ENCODE results near the gene CHD9. TPM values are rescaled to one million over a fixed set of nuclear protein-coding genes. Genes with fewer than 3 reads are reported as not detected.
"Not testable (repeated sequence)": the region's sequence is repeated elsewhere in the genome, so short reads cannot be mapped to it uniquely, and the experiment has no call there.

Gene CHD9
- total RNA-seq, 1 donor from 2014 or later: 233 TPM

DNA sequence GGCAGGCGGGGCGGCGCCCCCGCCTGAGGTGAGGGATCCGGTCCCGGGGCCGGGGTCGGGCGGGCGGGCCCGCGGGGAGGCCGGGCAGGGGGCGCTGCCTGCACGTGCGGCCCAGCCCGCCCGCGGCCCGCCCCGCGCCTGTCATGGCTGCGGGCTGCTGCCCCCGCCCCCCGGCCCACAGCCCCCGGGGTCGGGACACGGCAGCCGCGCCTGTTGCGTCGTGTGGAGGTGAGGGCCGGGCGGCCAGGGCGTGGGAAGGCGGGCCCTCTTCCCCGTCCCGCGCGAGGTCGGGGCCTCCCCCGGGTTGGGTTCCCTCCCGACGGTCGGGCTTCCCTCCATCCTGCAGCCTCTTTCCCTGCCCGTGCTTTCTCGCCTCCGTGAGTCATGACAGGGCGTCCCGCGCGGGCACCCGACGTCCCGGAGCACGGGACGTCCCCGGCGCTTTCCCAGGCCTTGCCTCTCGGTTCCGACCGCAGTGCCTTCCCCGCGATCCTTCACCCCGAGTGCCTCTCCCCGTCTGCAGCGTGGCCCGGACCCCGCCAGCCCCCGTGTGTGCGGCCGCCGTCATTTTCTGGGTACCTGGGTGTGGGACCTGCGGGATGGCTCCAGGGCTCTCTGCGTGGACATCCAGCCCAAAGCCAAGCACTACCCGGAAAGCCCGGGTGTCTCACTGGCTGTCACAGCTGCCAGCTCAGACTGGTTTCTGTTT is 76.7 kb downstream of the CHD9 start:
- peak; percentile 22 for DNase-seq

DNA sequence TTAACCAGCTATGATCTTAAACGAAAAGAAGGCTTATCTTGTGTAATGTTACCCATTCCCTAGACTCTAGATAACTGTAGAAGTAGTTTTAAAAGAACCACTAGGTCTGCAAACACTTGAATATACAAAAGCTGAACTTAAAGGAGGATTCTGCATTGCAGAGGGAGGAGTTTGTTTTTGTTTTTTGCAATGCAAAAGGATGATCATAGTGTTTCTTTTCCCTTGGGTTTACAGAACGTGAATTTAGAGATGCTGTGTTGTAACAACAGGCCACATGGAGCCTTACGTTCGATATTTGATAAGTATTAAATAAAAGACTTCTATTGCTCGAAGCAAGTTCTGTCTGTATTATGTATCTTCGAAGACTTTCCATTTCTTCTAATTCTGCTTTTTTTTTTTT is 77.6 kb downstream of the CHD9 start:
- no peak for DNase-seq

- DNase-seq: no peak
These were observed 80.5 kb downstream of the CHD9 start for GRCh38 chr16:53135329-53135728.

GRCh38 chr16:53142823-53143568 is 88.2 kb downstream of the CHD9 start:
- DNase-seq: no peak

DNA sequence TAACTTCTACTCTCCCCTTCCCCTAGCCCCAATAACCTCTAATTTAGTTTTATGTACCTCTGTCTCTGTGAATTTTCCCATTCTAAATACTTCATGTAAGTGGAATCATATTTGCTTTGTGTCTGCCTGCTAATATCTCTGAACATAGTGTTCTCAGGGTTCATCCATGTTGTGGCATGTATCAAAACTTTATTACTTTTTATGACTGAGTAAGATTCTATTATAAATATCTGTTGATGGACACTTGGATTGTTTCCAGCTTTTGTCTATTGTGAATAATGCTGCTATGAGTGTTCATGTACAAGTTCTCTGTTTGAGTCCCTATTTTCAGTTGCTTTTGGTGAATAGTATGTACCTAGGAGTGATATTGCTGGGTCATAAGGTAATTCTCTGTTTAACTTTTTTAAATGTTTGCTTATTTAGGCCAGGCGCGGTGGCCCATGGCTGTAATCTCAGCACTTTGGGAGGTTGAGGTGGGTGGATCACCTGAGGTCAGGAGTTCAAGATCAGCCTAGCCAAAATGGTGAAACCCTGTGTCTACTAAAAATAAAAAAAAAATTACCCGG is 92.8 kb downstream of the CHD9 start:
- no peak for DNase-seq

DNA sequence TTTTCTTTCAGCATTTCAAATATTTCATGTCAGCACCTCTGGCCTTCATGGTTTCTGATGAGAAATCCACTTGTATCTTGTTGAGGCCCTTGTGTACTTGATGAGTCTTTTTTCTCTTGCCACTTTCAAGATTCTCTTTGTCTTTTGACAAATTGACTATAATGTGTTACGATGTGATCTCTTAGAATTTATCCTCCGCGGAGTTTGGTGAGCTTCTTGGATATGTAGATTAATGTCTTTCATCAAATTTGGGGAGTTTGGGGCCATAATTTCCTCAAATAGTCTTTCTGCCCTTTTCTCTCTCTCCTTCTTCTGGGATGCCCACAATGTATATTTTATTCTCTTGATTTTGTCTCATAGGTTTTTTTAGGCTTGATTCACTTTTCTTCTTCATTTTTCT is 96.0 kb downstream of the CHD9 start:
- DNase-seq: no peak

DNA sequence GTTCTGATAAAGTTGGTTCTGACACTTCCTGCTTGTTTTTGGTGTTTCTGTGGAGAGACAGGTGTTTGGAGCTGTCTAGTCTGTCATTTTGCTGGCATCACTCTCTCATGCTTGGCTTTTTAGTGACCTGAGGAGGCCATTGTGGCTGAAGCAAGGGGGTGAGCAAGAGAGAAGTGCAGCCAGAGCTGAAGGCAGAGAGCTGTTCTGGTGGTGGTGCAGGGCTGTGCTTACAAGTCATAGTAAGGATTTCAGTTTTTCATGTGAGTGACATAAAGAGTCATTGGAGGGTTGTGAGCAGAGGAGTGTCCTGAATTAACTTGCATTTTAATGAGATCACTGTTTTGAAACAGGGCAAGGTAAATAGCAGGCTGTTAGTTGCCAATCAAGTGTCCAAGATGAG is 97.5 kb downstream of the CHD9 start:
- no peak for DNase-seq

GRCh38 chr16:53153130-53153529 is 98.3 kb downstream of the CHD9 start:
- DNase-seq: no peak

DNA sequence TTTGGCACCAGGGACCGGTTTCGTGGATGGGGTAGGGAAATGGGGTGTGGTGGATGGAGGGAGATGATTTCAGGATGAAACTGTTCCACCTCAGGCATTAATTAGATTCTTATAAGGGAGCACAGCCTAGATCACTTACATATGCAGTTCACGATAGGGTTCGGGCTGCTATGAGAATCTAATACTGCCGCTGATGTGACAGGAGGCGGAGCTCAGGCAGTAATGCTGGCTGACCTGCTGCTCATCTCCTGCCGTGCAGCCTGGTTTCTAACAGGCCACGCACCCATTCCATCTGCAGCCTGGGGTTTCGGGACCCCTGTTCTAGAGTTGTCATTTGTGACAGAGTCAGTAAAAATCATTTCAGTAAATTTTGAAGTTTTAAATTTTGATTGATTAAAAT is 99.7 kb downstream of the CHD9 start:
- no peak for DNase-seq

GRCh38 chr16:53156516-53156915 is 101.7 kb downstream of the CHD9 start:
- DNase-seq: no peak

DNA sequence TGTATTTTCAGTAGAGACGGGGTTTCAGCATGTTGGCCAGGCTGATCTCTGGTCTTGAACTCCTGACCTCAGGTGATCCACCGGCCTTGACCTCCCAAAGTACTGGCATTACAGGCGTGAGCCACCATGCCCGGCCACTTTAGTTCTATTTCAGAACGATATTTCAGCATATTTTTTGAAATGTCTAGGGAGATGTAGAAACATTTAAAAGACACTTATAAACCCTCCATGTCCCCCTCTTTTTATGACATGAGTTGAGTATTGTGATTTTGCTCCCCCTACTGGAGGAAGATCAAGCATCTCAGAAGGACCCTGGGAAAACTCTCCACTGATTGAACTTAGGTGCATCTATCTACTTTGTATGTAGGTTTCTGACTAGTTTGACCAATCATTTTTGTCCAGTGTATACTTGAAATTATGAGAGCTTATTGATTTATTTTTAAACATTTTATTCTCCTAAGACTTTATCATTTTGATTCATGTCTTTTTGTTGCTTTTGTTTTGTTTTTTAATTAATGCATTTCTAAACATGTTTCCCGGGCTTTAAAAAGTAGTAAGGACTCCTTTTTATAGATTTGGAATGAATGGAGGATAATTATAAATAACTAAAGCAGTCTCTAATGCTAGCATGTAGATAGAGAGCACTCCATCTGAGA is 105.1 kb downstream of the CHD9 start:
- no peak for DNase-seq

- DNase-seq: no peak
These were observed 111.3 kb downstream of the CHD9 start for GRCh38 chr16:53166099-53166498.

DNA sequence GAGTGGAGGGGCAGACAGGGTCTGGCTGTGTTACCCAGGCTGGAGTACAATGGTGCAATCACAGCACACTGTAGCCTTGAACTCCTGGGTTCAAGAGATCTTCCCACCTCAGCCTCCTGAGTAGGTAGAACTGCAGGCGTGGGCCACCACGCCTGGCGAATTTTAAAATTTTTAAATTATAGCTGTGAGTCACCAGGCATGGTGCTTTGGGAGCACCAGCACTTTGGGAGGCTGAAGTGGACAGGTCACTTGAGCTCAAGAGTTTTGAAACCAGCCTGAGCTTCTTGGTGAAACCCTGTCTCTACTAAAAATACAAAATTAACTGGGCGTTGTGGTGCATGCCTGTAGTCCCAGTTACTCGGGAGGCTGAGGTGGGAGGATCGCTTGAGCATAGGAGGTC is 114.0 kb downstream of the CHD9 start:
- no peak for DNase-seq

GRCh38 chr16:53172517-53172916 is 117.7 kb downstream of the CHD9 start:
- no peak for DNase-seq

DNA sequence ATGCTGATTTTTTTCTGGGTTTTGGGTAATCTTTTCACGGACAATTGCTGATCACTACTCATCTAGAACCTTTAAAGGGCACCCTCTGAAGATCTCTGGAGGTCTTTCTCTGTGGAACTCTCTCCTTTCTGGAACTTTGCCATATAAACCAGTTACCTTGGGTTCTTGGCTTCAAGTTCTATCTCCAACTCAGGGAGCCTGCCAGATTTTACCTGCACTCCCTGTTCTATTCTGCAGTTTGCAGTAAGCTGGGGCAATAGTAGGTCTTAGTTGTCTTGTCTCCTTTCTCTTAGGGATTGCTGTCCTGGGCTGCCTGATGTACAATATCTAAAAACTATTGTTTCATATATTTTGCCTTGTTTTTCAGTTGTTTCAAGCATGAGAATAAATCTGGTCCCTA is 120.3 kb downstream of the CHD9 start:
- no peak for DNase-seq

DNA sequence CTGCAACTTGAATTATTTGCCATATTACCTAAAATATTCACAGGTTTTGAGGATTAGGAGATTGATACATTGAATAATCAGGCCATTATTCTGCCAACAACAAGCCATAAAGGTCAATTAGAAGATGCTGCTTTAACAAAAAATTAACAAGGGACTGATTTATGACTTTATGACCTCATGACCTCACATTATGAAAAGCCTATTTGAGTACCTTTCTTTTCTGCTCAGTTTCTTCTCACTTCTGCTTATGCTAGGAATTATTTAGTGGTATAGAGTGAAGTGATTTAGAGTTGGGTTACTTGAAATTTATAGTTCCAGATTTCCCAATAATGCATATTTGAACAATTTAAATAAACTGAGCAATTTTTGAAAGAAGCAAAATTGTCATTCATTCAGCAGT is 121.6 kb downstream of the CHD9 start:
- DNase-seq: no peak

GRCh38 chr16:53183442-53183841 is 128.7 kb downstream of the CHD9 start:
- no peak for DNase-seq

DNA sequence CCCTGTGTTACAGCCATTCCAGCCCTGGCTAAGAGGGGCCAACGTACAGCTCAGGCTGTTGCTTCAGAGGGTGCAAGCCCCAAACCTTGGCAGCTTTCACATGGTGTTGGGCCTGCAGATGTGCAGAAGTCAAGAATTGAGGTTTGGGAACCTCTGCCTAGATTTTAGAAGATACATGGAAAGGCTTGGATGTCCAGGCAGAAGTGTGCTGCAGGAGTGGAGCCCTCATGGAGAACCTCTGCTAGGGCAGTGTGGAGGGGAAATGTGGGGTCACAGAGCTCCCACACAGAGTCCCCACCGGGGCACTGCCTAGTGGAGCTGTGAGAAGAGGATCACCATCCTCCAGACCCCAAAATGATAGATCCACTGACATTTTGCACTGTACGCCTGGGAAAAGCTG is 130.9 kb downstream of the CHD9 start:
- DNase-seq: not testable (repeated sequence)

DNA sequence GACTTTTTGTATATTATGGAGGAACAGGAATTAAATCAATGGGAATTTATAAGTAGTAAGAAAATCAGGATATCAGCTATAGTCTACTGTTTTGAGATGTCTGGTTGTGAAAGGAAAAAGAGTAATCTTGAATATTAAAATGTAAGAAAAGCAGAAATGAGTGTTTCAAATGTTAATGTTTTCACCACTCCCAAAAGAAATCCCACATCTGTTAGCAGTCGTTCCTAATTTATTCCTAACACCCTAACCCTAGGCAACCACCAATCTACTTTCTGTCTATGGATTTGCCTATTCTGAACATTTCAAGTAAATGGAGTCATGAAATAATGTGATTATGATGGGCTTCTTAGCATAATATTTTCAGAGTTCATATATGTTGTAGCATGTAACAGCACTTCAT is 133.0 kb downstream of the CHD9 start:
- DNase-seq: no peak

DNA sequence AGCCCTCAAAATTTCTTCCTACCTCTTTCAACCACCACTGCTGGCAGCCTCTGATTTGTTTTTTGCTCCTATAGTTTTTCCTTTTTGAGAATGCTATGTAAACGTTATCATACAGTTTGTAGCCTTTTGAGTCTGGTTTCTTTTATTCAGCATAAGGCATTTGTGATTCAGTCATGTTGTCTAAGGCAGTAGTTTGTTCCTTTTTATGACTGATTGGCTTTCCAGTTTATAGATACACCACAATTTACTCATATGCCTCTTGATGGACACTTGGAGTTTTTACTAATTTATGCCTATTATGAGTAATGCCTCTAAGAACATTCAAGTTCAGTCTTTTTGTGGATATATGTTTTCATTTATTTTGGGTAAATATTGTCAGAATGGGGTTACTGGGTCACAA is 136.6 kb downstream of the CHD9 start:
- DNase-seq: no peak

DNA sequence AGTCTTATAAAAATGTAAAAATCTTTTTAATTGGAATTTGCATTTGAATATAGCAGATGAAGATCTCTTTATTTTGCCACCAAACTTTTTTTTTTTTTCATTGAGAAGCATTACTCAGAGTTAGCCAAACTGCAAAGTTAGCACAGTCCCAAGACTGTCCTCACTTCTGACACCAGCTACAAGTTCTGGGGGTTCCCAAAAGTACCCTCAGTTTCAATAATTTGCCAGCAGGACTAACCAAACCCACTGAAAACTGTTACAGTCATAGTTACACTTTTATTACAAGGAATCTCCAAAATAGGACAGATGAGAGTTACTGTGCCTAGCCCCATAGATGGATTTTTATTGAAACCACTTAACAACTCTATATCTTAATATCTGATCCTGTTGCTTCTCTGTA is 144.1 kb downstream of the CHD9 start:
- DNase-seq: no peak

DNA sequence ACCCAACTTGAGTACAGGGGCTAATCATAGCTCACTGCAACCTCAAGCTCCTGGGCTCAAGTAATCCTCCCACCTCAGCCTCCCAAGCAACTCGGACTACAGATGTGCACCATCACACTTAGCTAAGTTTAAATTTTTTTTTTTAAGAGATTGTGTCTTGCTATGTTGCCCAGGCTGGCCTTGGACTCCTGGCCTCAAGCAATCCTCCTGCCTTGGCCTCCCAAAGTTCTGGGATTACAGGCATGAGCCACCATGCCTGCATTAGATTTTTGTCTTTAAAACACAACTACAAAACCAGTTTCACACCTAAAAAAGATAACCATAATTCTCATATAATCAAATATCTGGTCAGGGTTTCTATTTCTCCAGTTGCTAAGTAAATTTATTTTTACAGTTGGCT is 147.1 kb downstream of the CHD9 start:
- DNase-seq: no peak

GRCh38 chr16:53202398-53202797 is 147.6 kb downstream of the CHD9 start:
- DNase-seq: no peak

Measured in occipital lobe (tissue), 2 donors.